Limb (tissue), 2 donors: ENCODE data around the gene MAPK8.

Experiments
- DNase-seq, 2 donors: peaks; one replicate each; pipeline ENCODE4 v3.0.0-alpha.2; 2016; ENCODE audit errors: extremely low spot score in 2 of 2

The MAPK8 gene

GRCh38 chr10:48447356-48448215 is 141.1 kb downstream of the MAPK8 start:
- DNase-seq, result no peak

GRCh38 chr10:48448796-48449195 is 142.3 kb downstream of the MAPK8 start:
- peak in 1 of 2 donors; percentile 17 for DNase-seq

- no peak for DNase-seq
Measured at GRCh38 chr10:48449501-48450232, 143.2 kb downstream of the MAPK8 start.

- peak in 1 of 2 donors; percentile 22 for DNase-seq
Measured at GRCh38 chr10:48450233-48450740, 143.8 kb downstream of the MAPK8 start.

GRCh38 chr10:48450741-48451466 is 144.4 kb downstream of the MAPK8 start:
- DNase-seq, result peak in 1 of 2 donors; percentile 25

GRCh38 chr10:48451969-48452878 is 145.7 kb downstream of the MAPK8 start:
- DNase-seq, result no peak

- DNase-seq, result no peak
Measured at GRCh38 chr10:48452879-48453412, 146.5 kb downstream of the MAPK8 start.

- peak in 1 of 2 donors; percentile 19 for DNase-seq
Measured at GRCh38 chr10:48453451-48454301, 147.2 kb downstream of the MAPK8 start.

- peak in 1 of 2 donors; percentile 27 for DNase-seq
Measured at GRCh38 chr10:48454302-48455054, 148.0 kb downstream of the MAPK8 start.

GRCh38 chr10:48455055-48455391 is 148.5 kb downstream of the MAPK8 start:
- DNase-seq, result peak in 1 of 2 donors; percentile 22

GRCh38 chr10:48455392-48456151 is 149.1 kb downstream of the MAPK8 start:
- peak in 1 of 2 donors; percentile 30 for DNase-seq

- DNase-seq, result peak; percentile 57 to 70
Measured at GRCh38 chr10:48456361-48456804, 149.9 kb downstream of the MAPK8 start.

GRCh38 chr10:48456808-48457761 is 150.6 kb downstream of the MAPK8 start:
- DNase-seq, result peak in 1 of 2 donors; percentile 24

GRCh38 chr10:48457949-48458661 is 151.6 kb downstream of the MAPK8 start:
- peak in 1 of 2 donors; percentile 18 for DNase-seq

GRCh38 chr10:48458662-48459048 is 152.2 kb downstream of the MAPK8 start:
- DNase-seq, result no peak
